ENCODE results near the gene SLC4A1. TPM values are rescaled to one million over a fixed set of nuclear protein-coding genes. Genes with fewer than 3 reads are reported as not detected.

SLC4A1 gene
- total RNA-seq, 1 donor from 2014 or later: not detected

DNA sequence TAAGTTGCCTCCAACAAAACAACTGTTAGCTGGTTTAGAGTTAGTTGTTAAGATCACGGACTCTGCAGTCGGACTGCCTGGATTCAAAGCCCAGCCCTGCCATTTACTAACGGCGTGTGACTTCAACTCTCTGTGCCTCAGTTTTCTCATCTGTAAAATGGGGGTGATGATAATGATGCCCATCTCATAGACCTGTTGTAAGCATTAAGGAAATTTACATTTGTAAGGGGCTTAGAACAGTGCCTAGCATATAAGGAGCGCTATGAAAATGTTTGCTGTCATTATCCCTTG, 825 bp downstream of the SLC4A1 start:
- H3K4me3 ChIP-seq (ENCODE audit: low read depth, low read length): no peak overlapping the region
- H3K36me3 ChIP-seq (ENCODE audit: control insufficient read depth, insufficient read depth, low read length): no peaks in the 10 kb centered on the region
- TF ChIP-seq, protein P1, sequence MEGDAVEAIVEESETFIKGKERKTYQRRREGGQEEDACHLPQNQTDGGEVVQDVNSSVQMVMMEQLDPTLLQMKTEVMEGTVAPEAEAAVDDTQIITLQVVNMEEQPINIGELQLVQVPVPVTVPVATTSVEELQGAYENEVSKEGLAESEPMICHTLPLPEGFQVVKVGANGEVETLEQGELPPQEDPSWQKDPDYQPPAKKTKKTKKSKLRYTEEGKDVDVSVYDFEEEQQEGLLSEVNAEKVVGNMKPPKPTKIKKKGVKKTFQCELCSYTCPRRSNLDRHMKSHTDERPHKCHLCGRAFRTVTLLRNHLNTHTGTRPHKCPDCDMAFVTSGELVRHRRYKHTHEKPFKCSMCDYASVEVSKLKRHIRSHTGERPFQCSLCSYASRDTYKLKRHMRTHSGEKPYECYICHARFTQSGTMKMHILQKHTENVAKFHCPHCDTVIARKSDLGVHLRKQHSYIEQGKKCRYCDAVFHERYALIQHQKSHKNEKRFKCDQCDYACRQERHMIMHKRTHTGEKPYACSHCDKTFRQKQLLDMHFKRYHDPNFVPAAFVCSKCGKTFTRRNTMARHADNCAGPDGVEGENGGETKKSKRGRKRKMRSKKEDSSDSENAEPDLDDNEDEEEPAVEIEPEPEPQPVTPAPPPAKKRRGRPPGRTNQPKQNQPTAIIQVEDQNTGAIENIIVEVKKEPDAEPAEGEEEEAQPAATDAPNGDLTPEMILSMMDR (IDR thresholded peaks at IDR 0.05; ENCODE audit: insufficient read depth, low read length, poor library complexity, severe bottlenecking): no peak
- H3K27me3 ChIP-seq (ENCODE audit: control insufficient read depth, insufficient read depth, low read length): peaks cover 12% of the 10 kb centered on the region
- DNase-seq (ENCODE audit: low read depth): no peak

DNA sequence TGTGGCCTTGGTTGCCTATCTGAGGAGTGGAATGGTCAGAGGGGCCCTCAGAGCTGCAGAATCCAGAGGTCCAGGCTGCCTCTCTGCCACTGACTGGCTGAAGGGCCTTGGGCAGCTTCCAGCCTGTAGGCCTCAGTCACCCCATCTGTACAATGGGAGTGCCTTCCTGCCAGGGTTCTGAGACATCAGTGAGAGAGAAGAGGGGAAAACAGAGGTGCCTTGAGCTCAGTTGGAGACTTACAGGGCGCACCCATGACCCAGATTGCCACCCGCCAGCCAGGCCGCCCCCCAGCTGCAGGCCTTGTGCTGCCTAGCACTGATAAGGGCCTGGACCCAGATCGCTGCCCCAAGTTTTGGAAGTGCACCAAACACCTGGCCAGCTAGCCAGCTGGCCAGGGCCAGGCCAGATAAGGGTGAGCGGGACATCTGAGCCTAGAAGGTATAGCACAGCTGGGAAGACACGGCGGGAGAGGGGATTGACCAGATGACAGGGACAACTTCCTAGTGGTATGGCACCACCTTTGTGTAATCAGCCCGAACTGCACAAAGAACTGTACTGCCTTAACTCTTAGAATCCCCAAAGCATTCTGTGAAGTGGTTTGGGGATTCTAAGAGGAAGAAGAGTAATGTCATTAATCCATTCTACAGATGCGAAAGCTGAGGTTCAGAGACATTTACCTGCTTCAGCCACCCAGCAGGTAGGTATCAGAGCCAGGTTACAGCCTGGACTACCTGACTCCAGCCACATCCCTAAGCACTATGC, 1.4 kb downstream of the SLC4A1 start:
- Histone ChIP-seq H3K4me3 (ENCODE audit: low read depth, low read length) (no peak overlapping the region), H3K27me3 (ENCODE audit: control insufficient read depth, insufficient read depth, low read length) (peaks cover 12% of the 10 kb centered on the region), H3K36me3 (ENCODE audit: control insufficient read depth, insufficient read depth, low read length) (no peaks in the 10 kb centered on the region)
- TF ChIP-seq, protein P1 (IDR thresholded peaks at IDR 0.05; ENCODE audit: insufficient read depth, low read length, poor library complexity, severe bottlenecking): no peak
- no peak for DNase-seq (ENCODE audit: low read depth)

DNA sequence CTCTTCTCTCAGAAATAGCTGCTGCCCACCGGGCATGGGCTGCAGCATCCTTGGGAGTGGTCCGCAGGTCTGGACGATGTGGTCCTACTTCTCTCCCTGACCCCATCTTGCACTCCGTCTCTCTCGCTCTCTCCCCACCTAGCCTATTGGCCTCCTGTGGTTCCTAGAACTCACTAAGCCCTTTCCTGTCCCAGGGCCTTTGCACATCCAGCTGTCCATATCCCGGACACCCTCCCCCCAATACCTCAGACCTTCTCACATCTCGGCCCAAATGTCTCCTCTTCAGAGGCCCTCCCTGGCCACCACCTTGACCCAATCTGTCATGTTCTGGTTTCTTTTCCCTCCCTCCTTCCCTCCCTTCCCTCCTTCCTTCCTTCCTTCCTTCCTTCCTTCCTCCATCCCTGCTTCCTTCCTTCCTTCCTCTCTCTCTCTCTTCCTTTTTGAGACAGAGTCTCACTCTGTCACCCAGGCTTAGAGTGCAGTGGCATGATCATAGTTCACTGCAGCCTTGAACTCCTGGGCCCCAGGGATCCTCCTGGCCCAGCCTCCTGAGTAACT, 4.5 kb downstream of the SLC4A1 start:
- TF ChIP-seq, protein P1 (IDR thresholded peaks at IDR 0.05; ENCODE audit: insufficient read depth, low read length, poor library complexity, severe bottlenecking): no peak
- Histone ChIP-seq H3K36me3 (ENCODE audit: control insufficient read depth, insufficient read depth, low read length) (no peaks in the 10 kb centered on the region), H3K27me3 (ENCODE audit: control insufficient read depth, insufficient read depth, low read length) (peaks cover 9% of the 10 kb centered on the region), H3K4me3 (ENCODE audit: low read depth, low read length) (no peak overlapping the region)
- DNase-seq (ENCODE audit: low read depth): no peak

DNA sequence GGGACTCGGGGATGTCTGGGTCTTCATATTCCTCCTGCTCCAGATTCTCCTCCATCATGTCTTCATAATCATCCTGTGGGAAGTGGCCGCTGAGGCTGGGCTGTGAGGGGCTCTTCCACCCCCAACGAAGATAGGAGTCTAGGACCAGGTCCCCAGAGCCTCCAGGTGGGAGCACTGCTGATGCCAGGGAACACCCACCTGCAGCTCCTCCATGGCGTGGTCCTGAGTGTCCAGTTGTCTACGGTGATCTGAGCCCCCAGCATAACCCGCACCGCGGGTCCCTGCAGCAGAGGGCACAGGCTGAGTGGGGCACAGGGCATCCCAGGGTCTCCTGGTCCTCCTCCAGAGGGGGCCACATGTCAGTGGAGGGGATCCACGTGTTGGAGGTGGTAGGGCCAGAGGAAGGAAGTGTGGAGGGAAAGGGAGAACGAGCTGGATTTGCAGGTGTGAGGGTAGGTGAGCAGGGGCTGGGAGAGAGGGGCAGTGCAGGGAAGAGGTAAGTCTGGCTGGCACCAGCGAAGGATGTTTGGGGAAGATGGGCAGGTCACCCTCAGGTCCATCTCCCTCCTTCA, 5.2 kb downstream of the SLC4A1 start:
- DNase-seq (ENCODE audit: low read depth): no peak
- Histone ChIP-seq H3K4me3 (ENCODE audit: low read depth, low read length) (no peak overlapping the region), H3K27me3 (ENCODE audit: control insufficient read depth, insufficient read depth, low read length) (peaks cover 9% of the 10 kb centered on the region), H3K36me3 (ENCODE audit: control insufficient read depth, insufficient read depth, low read length) (no peaks in the 10 kb centered on the region)
- TF ChIP-seq, protein P1 (IDR thresholded peaks at IDR 0.05; ENCODE audit: insufficient read depth, low read length, poor library complexity, severe bottlenecking): no peak

DNA sequence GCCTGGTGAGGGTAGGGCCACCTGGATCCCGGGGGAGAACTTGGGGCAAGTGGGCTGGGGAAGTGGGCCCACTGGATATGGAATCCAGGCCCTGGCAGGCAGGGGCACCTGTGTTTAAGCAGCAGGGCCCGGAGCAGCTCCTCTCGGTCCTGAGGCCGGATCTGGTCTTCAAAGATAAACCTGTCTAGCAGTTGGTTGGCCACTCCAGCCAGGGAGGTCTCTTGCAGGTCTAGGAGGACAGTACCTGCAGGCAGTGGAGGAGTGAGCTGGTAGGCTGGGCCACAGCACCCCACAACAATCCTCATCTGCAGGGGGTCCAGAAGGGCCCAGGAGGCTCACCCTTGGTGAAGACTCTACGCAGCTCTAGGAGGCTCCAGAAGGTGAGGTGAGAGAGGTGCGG, 7.6 kb downstream of the SLC4A1 start:
- no peak overlapping the region for H3K4me3 ChIP-seq (ENCODE audit: low read depth, low read length)
- no peaks in the 10 kb centered on the region for H3K36me3 ChIP-seq (ENCODE audit: control insufficient read depth, insufficient read depth, low read length)
- TF ChIP-seq, protein P1 (IDR thresholded peaks at IDR 0.05; ENCODE audit: insufficient read depth, low read length, poor library complexity, severe bottlenecking): no peak
- peaks cover 9% of the 10 kb centered on the region for H3K27me3 ChIP-seq (ENCODE audit: control insufficient read depth, insufficient read depth, low read length)
- DNase-seq (ENCODE audit: low read depth): no peak

Data from kidney epithelial cell (primary cell).